IPS-20b (cell line): ENCODE measurements around the gene MCTP1.
"Not testable (repeated sequence)": the region's sequence is repeated elsewhere in the genome, so short reads cannot be mapped to it uniquely, and the experiment has no call there.

Source experiments
- H3K27ac ChIP-seq: one replicate; pipeline ENCODE4 v1.5.1; 2013; ENCODE audit warnings: low read length
- H3K27me3 ChIP-seq: 2 replicates; pipeline ENCODE4 v1.6.1; 2013; ENCODE audit warnings: mild to moderate bottlenecking, low read length, inconsistent platforms; ENCODE audit not compliant: insufficient read depth
- H3K36me3 ChIP-seq: 2 replicates; pipeline ENCODE4 v1.6.1; 2013; ENCODE audit warnings: low read depth, mild to moderate bottlenecking, inconsistent platforms, low read length, moderate library complexity; ENCODE audit not compliant: insufficient read depth
- H3K4me1 ChIP-seq: 2 replicates; pipeline ENCODE4 v1.6.1; 2013; ENCODE audit warnings: mild to moderate bottlenecking, control low read depth, inconsistent platforms, low read length, moderate library complexity; ENCODE audit not compliant: insufficient read depth
- H3K4me3 ChIP-seq: 2 replicates; pipeline ENCODE4 v1.5.1; 2013; ENCODE audit warnings: mild to moderate bottlenecking, low read length, inconsistent platforms
- H3K9ac ChIP-seq: 2 replicates; pipeline ENCODE4 v1.6.1; 2013; ENCODE audit warnings: low read depth, mild to moderate bottlenecking, inconsistent platforms, low read length, moderate library complexity
- H3K9me3 ChIP-seq: 2 replicates; pipeline ENCODE4 v1.6.1; 2013; ENCODE audit warnings: mild to moderate bottlenecking, low read depth, low read length, inconsistent platforms; ENCODE audit not compliant: insufficient read depth

MCTP1 gene

GRCh38 chr5:95018946-95019345 is 265.9 kb downstream of the MCTP1 start:
- no peak overlapping the region for H3K4me3 ChIP-seq
- H3K9me3 ChIP-seq: no peaks in the 10 kb centered on the region
- no peaks in the 10 kb centered on the region for H3K4me1 ChIP-seq
- H3K9ac ChIP-seq: no peak overlapping the region
- H3K27ac ChIP-seq: no peak overlapping the region
- H3K36me3 ChIP-seq: no peaks in the 10 kb centered on the region
- no peaks in the 10 kb centered on the region for H3K27me3 ChIP-seq

DNA sequence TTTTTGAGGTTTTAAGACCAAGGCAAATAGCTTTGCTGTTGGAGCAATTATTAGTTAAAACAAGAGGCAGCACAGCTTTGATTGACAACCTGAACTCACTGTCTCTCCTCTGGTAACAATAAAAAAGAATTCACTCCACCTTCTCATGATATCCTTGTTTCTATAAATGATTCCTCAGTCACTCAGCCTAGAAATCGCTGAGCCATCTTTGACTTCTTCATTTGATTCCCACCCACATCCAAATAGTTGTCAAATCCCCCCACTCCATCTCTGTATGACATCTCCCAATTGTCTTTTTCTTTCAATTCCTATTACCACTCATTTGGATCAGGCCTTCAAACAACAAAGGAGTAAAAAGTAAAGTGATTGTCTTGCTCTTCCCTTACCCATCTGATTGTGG is 266.4 kb downstream of the MCTP1 start:
- Histone ChIP-seq H3K4me3 (no peak overlapping the region), H3K9ac (no peak overlapping the region), H3K4me1 (no peaks in the 10 kb centered on the region), H3K9me3 (no peaks in the 10 kb centered on the region), H3K27me3 (no peaks in the 10 kb centered on the region), H3K36me3 (no peaks in the 10 kb centered on the region), H3K27ac (no peak overlapping the region)

DNA sequence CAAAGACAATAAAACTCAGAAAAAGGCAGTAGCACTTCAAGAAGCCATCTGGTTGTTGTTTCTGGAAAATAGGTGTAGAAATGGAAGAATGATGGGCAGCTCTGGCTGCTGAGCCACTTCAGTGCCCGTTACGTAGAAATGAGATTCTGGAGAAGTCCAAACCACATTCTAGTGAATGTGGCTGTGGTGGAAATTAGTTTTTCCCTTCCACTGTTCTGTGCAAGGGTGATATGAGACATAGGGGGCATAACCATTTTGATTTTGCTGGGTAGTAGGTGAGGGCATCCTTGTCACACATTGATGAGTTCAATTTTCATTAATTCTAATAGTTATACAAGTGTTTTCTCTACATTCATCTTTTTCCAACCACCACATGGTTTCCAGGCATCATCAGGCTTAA is 275.1 kb downstream of the MCTP1 start:
- Histone ChIP-seq H3K36me3 (no peaks in the 10 kb centered on the region), H3K9me3 (peaks cover 9% of the 10 kb centered on the region), H3K9ac (no peak overlapping the region), H3K4me1 (0 out of 2 replicates have a peak, but pooled peaks cover 4% of the 10 kb centered on the region), H3K27me3 (no peaks in the 10 kb centered on the region), H3K4me3 (no peak overlapping the region), H3K27ac (no peak overlapping the region)

- Histone ChIP-seq H3K9ac (no peak overlapping the region), H3K27me3 (no peaks in the 10 kb centered on the region), H3K27ac (no peak overlapping the region), H3K36me3 (no peaks in the 10 kb centered on the region), H3K4me1 (0 out of 2 replicates have a peak, but pooled peaks cover 4% of the 10 kb centered on the region), H3K4me3 (no peak overlapping the region), H3K9me3 (peaks cover 26% of the 10 kb centered on the region)
Measured at GRCh38 chr5:95007921-95008597, 276.8 kb downstream of the MCTP1 start.

DNA sequence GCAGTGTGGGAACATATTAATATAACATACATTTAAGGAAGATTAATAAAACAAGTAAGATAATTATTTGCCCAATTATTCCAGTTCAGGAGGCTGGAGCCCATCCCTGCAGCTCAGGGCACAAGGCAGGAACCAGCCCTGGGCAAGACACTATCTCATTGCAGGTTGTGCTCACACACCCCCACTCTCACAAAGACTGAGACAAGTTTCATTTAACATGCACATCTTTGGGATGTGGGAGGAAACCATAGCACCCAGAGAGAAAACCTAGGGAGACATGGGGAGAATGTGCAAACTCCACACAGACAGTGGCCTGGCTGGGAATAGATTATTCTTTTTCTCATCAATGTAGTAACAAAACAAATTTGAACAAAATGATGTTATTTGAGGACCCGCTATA is 279.1 kb downstream of the MCTP1 start:
- Histone ChIP-seq H3K27ac (no peak overlapping the region), H3K27me3 (no peaks in the 10 kb centered on the region), H3K9ac (no peak overlapping the region), H3K4me3 (no peak overlapping the region), H3K9me3 (peaks cover 29% of the 10 kb centered on the region), H3K4me1 (0 out of 2 replicates have a peak, but pooled peaks cover 4% of the 10 kb centered on the region), H3K36me3 (no peaks in the 10 kb centered on the region)

GRCh38 chr5:94998670-94999069 is 286.2 kb downstream of the MCTP1 start:
- Histone ChIP-seq H3K4me3 (no peak overlapping the region), H3K9ac (no peak overlapping the region), H3K27me3 (no peaks in the 10 kb centered on the region), H3K9me3 (peaks cover 9% of the 10 kb centered on the region), H3K4me1 (peaks cover 7% of the 10 kb centered on the region; the same call in 1 of the 2 replicates), H3K27ac (no peak overlapping the region), H3K36me3 (no peaks in the 10 kb centered on the region)

DNA sequence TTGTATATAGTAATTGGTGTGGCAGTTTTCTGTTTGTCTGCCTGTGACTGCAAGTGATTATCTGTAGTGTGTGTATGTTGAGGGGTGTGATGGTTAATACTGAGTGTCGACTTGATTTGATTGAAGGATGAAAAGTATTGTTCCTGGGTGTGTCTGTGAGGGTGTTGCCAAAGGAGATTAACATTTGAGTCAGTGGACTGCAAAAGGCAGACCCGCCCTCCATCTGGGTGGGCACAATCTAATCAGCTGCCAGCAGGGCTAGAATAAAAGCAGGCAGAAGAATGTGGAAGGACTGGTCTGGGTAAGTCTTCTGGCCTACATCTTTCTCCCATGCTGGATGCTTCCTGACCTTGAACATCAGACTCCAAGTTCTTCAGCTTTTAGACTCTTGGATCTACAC is 290.4 kb downstream of the MCTP1 start:
- H3K27ac ChIP-seq, H3K9me3 ChIP-seq, H3K27me3 ChIP-seq, H3K4me3 ChIP-seq, H3K36me3 ChIP-seq, H3K4me1 ChIP-seq, H3K9ac ChIP-seq: not testable (repeated sequence)

- Histone ChIP-seq H3K4me3 (no peak overlapping the region), H3K27me3 (no peaks in the 10 kb centered on the region), H3K36me3 (no peaks in the 10 kb centered on the region), H3K27ac (no peak overlapping the region), H3K9ac (no peak overlapping the region), H3K9me3 (no peaks in the 10 kb centered on the region), H3K4me1 (peaks cover 7% of the 10 kb centered on the region; the same call in 1 of the 2 replicates)
Measured at GRCh38 chr5:94993491-94993890, 291.4 kb downstream of the MCTP1 start.

- Histone ChIP-seq H3K4me3 (no peak overlapping the region), H3K9ac (no peak overlapping the region), H3K27ac (no peak overlapping the region), H3K27me3 (no peaks in the 10 kb centered on the region), H3K9me3 (no peaks in the 10 kb centered on the region), H3K4me1 (peaks cover 7% of the 10 kb centered on the region; the same call in 1 of the 2 replicates), H3K36me3 (no peaks in the 10 kb centered on the region)
Measured at GRCh38 chr5:94992325-94992724, 292.6 kb downstream of the MCTP1 start.

DNA sequence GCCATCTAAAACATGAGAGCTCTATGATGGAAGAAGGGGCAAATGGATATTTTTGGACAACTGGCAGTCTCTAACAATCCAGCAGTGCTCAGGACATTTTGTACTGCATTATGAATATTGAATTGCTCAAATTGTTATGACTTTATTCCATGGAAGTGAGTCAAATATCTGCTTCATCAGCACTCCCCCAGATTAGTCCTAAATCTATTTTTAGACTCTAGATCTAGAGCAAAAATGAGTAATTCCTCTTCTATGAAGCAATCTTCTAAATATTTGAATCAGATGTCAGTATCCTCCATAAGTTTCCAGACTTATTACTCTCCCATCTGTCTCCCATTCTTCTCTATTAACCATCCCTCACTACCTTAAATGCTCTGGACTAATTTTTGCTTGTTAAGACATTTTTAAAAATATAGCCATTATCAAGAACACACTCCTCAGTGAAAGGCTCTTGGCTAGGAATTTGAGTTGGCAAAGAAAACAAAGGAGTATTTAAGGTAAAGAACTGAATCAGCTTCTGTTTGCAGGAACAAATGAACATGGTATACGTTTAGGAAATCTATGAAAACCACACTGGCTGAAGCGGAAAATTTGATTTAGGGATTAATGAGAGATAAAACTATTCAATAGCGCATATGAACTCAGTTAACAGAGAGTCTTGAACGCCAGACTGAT is 300.9 kb downstream of the MCTP1 start:
- Histone ChIP-seq H3K9me3 (no peaks in the 10 kb centered on the region), H3K27me3 (no peaks in the 10 kb centered on the region), H3K4me3 (no peak overlapping the region), H3K9ac (no peak overlapping the region), H3K36me3 (no peaks in the 10 kb centered on the region), H3K27ac (no peak overlapping the region), H3K4me1 (no peaks in the 10 kb centered on the region)

- Histone ChIP-seq H3K27me3 (no peaks in the 10 kb centered on the region), H3K36me3 (no peaks in the 10 kb centered on the region), H3K9me3 (no peaks in the 10 kb centered on the region), H3K4me1 (no peaks in the 10 kb centered on the region), H3K4me3 (no peak overlapping the region), H3K27ac (no peak overlapping the region), H3K9ac (no peak overlapping the region)
Measured at GRCh38 chr5:94977437-94977836, 307.5 kb downstream of the MCTP1 start.

- no peaks in the 10 kb centered on the region for H3K4me1 ChIP-seq
- H3K9me3 ChIP-seq: no peaks in the 10 kb centered on the region
- H3K4me3 ChIP-seq: no peak overlapping the region
- H3K27ac ChIP-seq: no peak overlapping the region
- no peaks in the 10 kb centered on the region for H3K36me3 ChIP-seq
- no peak overlapping the region for H3K9ac ChIP-seq
- H3K27me3 ChIP-seq: no peaks in the 10 kb centered on the region
Measured at GRCh38 chr5:94976853-94977252, 308.0 kb downstream of the MCTP1 start.
